Fibroblast of lung (primary cell): Measurements from ENCODE around the gene CGB5.

Experiments
- EZH2 ChIP-seq: IDR thresholded peaks from 2 replicates; pipeline ENCODE4 v1.5.1; 2012; ENCODE audit warnings: low read length, control low read depth, mild to moderate bottlenecking; ENCODE audit errors: missing control alignments
- TF ChIP-seq, protein P1 (sequence below), 2 donors: IDR thresholded peaks in 1 of 2; conservative IDR thresholded peaks in 1 of 2; 1 replicate in 1 of 2; 2 replicates in 1 of 2; pipeline ENCODE4 v1.5.1; 2011 to 2012; ENCODE audit warnings: low read length in 2 of 2, control low read depth in 1 of 2, inconsistent platforms in 1 of 2, low read depth in 1 of 2, mild to moderate bottlenecking in 1 of 2

DNA sequence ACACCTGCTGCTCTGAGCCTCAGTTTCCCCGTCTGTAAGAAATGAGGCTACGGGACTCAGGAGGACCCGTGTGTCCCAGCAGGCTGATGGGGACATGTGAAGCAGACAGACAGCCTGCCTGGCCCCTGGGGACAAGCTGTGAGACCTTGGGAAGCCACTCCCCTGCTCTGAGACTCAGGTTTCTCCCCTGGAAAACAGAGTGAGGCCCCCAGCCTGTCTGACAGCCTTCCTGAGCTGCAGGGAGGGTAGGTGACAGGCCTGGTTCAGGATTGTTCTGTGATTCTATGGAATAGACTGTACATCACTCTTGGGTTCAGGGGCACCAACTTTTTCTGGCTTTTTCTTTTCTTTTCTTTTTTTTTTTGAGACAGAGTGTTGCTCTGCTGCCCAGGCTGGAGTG is 23.9 kb downstream of the CGB5 start:
- TF ChIP-seq, protein P1, sequence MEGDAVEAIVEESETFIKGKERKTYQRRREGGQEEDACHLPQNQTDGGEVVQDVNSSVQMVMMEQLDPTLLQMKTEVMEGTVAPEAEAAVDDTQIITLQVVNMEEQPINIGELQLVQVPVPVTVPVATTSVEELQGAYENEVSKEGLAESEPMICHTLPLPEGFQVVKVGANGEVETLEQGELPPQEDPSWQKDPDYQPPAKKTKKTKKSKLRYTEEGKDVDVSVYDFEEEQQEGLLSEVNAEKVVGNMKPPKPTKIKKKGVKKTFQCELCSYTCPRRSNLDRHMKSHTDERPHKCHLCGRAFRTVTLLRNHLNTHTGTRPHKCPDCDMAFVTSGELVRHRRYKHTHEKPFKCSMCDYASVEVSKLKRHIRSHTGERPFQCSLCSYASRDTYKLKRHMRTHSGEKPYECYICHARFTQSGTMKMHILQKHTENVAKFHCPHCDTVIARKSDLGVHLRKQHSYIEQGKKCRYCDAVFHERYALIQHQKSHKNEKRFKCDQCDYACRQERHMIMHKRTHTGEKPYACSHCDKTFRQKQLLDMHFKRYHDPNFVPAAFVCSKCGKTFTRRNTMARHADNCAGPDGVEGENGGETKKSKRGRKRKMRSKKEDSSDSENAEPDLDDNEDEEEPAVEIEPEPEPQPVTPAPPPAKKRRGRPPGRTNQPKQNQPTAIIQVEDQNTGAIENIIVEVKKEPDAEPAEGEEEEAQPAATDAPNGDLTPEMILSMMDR (conservative IDR thresholded peaks at IDR 0.05 in 1 of 2, IDR thresholded peaks at IDR 0.05 in 1 of 2; ENCODE audit: low read depth in 1 of 2, low read length in 2 of 2), result no peak
- TF ChIP-seq EZH2, result no peak
